Measurements from ENCODE around the gene SCLY. TPM values are rescaled to one million over a fixed set of nuclear protein-coding genes. Genes with fewer than 3 reads are reported as not detected.
"Not testable (repeated sequence)": the region's sequence is repeated elsewhere in the genome, so short reads cannot be mapped to it uniquely, and the experiment has no call there.

The SCLY gene
- total RNA-seq, 6 experiments from 2014 or later: 24.4 to 54.2 (median 35.9) TPM

DNA sequence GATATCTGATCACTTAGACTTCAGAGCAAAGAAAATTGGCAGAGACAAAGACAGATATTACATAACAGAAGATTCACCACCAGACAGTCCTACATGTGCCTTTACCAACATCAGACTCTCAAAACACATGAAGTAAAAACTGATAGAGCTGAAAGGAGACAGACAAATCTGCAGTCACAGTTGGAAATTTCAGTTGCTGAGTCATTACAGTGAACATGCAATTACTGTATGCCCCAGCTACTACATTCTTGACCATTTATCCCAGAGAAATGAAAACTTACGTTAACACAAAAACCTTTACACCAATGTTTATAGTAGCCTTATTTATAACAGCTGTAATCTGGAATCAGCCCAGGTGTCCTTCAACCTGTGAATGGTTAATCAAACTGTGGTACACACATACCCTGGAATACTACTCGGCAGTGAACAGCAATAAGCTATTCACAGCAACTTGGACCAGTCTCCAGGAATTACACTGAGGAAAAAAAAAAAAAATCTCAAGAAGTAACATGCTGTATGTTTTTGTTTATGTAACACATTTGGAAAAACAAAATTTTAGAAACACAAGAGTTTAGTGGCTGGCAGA lies 7.5 kb upstream of the SCLY start:
- no peak for TF ChIP-seq POLR2A (IDR thresholded peaks at IDR 0.05)
- TF ChIP-seq, protein P1, sequence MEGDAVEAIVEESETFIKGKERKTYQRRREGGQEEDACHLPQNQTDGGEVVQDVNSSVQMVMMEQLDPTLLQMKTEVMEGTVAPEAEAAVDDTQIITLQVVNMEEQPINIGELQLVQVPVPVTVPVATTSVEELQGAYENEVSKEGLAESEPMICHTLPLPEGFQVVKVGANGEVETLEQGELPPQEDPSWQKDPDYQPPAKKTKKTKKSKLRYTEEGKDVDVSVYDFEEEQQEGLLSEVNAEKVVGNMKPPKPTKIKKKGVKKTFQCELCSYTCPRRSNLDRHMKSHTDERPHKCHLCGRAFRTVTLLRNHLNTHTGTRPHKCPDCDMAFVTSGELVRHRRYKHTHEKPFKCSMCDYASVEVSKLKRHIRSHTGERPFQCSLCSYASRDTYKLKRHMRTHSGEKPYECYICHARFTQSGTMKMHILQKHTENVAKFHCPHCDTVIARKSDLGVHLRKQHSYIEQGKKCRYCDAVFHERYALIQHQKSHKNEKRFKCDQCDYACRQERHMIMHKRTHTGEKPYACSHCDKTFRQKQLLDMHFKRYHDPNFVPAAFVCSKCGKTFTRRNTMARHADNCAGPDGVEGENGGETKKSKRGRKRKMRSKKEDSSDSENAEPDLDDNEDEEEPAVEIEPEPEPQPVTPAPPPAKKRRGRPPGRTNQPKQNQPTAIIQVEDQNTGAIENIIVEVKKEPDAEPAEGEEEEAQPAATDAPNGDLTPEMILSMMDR (IDR thresholded peaks at IDR 0.05): no peak
- ATAC-seq: no peak
- WGBS (ENCODE audit: insufficient coverage, low coverage, low lambda C conversion rate, missing lambda C conversion rate): 69% methylated on average over 1 of the region's 2 CpGs
- intact Hi-C loops (cut with DNase I): no loop called here
- DNase-seq: no peak
- H3K4me3 ChIP-seq: no peak overlapping the region
- H3K4me1 ChIP-seq: peaks cover 0 to 3% (median 0%) of the 10 kb centered on the region in 4 donors
- H3K27me3 ChIP-seq: no peaks in the 10 kb centered on the region
- no peaks in the 10 kb centered on the region for H3K9me3 ChIP-seq
- no peaks in the 10 kb centered on the region for H3K36me3 ChIP-seq
- H3K27ac ChIP-seq: no peak overlapping the region

DNA sequence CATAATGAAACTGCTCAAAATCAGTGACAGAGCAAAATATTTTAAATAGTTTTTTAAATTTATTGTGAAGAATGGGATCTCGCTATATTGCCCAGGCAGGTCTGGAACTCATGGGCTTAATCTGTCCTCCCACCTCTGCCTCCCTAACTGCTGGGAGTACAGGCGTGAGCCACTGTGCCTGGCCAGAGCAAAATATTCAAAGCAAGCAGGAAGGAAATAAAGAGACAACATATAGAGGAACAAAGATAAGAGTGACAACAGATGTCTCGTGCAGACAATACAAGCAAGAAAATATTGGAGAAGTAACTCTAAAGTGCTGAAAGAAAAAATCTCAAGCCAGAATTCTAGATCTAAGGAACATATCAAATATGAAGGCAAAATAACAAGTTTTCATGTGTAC lies 5.0 kb upstream of the SCLY start:
- no peak for ATAC-seq
- Histone ChIP-seq H3K27me3 (no peaks in the 10 kb centered on the region), H3K27ac (no peak overlapping the region), H3K9me3 (no peaks in the 10 kb centered on the region), H3K4me1 (peaks cover 0 to 9% (median 3%) of the 10 kb centered on the region in 4 donors), H3K4me3 (no peak overlapping the region), H3K36me3 (no peaks in the 10 kb centered on the region)
- DNase-seq: no peak
- TF ChIP-seq, protein P1 (IDR thresholded peaks at IDR 0.05): no peak
- intact Hi-C loops (cut with DNase I): no loop called here
- 40% methylated on average over 2 of the region's 3 CpGs for WGBS (ENCODE audit: insufficient coverage, low coverage, low lambda C conversion rate, missing lambda C conversion rate)

DNA sequence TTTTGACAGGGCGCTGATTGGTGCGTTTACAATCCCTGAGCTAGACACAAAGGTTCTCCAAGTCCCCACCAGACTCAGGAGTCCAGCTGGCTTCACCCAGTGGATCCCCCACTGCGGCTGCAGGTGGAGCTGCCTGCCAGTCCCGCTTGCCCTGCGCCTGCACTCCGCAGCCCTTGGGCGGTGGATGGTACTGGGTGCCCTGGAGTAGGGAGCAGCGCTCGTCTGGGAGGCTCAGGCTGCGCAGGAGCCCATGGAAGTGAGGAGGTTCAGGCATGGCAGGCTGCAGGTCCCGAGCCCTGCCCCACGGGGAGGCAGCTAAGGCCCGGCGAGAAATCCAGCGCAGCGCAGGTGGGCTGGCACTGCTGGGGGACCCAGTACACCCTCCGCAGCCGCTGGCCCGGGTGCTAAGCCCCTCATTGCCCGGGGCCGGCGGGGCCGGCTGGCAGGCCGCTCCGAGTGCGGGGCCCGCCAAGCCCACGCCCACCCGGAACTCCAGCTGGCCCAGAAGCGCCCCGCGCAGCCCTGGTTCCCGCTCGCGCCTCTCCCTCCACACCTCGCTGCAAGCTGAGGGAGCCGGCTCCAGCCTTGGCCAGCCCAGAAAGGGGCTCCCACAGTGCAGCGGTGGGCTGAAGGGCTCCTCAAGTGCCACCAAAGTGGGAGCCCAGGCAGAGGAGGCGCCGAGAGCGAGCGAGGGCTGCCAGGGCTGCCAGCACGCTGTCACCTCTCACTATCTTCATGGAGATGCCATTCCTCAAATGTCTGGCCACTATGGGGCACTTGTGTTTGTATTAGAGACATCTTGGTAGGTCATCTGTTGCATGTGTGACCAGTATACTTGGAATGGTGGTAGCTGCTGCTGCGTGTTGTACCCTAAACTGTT lies 2.9 kb upstream of the SCLY start:
- H3K4me3 ChIP-seq; H3K27me3 ChIP-seq; H3K9me3 ChIP-seq; H3K36me3 ChIP-seq; ATAC-seq; H3K27ac ChIP-seq; intact Hi-C loops (cut with DNase I); DNase-seq: not testable (repeated sequence)
- WGBS (ENCODE audit: insufficient coverage, low coverage, low lambda C conversion rate, missing lambda C conversion rate): 70% methylated on average over 2 of the region's 44 CpGs
- H3K4me1 ChIP-seq: peaks cover 0 to 21% (median 7%) of the 10 kb centered on the region in 4 donors

DNA sequence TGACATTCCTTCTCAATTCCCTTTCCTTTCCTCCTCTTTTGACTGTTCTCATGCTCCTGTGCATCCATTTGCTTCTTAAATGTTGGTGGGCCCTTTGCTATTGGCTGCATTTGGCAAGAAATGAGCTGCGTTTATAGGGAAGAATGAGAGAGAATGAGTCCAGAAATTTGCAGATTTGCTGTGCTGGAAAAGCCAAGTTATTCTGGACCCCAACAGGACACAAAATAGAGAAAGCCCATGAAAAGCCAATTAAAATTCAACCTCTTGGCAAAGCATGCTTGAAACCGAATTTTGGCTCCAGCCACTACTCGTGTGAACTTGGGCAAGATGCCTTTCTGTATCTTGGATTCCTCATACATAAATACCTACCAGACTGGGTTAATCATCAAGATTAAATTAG lies 1.3 kb upstream of the SCLY start:
- 58% methylated on average over 3 of the region's 3 CpGs for WGBS (ENCODE audit: insufficient coverage, low coverage, low lambda C conversion rate, missing lambda C conversion rate)
- TF ChIP-seq, protein P1 (IDR thresholded peaks at IDR 0.05): no peak
- TF ChIP-seq POLR2A (IDR thresholded peaks at IDR 0.05): no peak
- DNase-seq: no peak

DNA sequence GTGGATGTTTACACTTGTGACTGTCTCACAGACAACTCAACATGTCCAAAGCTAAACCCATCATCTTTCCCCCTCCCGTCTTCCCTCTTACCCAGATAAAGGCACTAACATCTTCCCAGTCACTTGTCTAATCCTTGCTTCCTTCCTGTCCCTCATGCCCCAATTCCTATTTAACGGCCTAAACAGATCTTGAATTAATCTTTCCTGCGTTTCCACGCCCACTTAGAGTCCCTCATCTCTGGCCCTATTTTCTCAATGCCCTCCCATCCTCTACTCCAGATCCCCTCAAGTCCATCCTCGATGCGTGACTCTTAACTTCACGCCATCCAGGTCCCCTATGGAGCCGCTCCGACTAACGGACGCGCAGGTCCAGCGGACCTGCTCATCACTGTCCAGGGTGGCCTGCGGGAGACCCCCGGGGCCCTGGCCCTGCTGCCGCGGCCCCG lies 682 bp upstream of the SCLY start:
- WGBS (ENCODE audit: insufficient coverage, low coverage, low lambda C conversion rate, missing lambda C conversion rate): 0% methylated on average over 11 of the region's 18 CpGs
- peaks cover 0 to 37% (median 14%) of the 10 kb centered on the region in 4 donors for H3K4me1 ChIP-seq
- peak overlapping the region; percentile 71 to 94 (median 90) for H3K4me3 ChIP-seq
- intact Hi-C loops (cut with DNase I): no loop called here
- no peaks in the 10 kb centered on the region for H3K9me3 ChIP-seq
- no peaks in the 10 kb centered on the region for H3K36me3 ChIP-seq
- no peak for TF ChIP-seq POLR2A (IDR thresholded peaks at IDR 0.05)
- TF ChIP-seq, protein P1 (IDR thresholded peaks at IDR 0.05): no peak
- H3K27ac ChIP-seq: peak overlapping the region; percentile 72 to 84 (median 76)
- ATAC-seq (no peak), DNase-seq (no peak)
- no peaks in the 10 kb centered on the region for H3K27me3 ChIP-seq

More for the DNA sequence above, 1.3 kb upstream of the SCLY start:
- no peak for ATAC-seq
- Histone ChIP-seq H3K9me3 (no peaks in the 10 kb centered on the region), H3K4me3 (peak overlapping the region in 1 of 3 donors; percentile 90), H3K4me1 (peaks cover 0 to 36% (median 14%) of the 10 kb centered on the region in 4 donors), H3K36me3 (no peaks in the 10 kb centered on the region), H3K27me3 (no peaks in the 10 kb centered on the region), H3K27ac (no peak overlapping the region)
- intact Hi-C loops (cut with DNase I): no loop called here
